Activated CD4-positive, alpha-beta T cell treated with anti-CD3 and anti-CD28 coated beads for 24 hours (primary cell): Measurements from ENCODE around the gene ADAMTSL4.
"Not testable (repeated sequence)": the region's sequence is repeated elsewhere in the genome, so short reads cannot be mapped to it uniquely, and the experiment has no call there.

Source experiments
- DNase-seq, 2 donors: peaks; one replicate each; pipeline ENCODE4 v3.0.0-alpha.2; 2020; ENCODE audit warnings: low read depth in 2 of 2

ADAMTSL4 gene

GRCh38 chr1:150567341-150567716 is 18.1 kb downstream of the ADAMTSL4 start:
- DNase-seq: no peak

- no peak for DNase-seq
Measured at GRCh38 chr1:150567717-150568593, 18.7 kb downstream of the ADAMTSL4 start.

- no peak for DNase-seq
Measured at GRCh38 chr1:150568594-150568966, 19.4 kb downstream of the ADAMTSL4 start.

- DNase-seq: no peak
Measured at GRCh38 chr1:150572918-150573647, 23.9 kb downstream of the ADAMTSL4 start.

GRCh38 chr1:150573648-150574071 is 24.5 kb downstream of the ADAMTSL4 start:
- DNase-seq: not testable (repeated sequence)

- DNase-seq: no peak
Measured at GRCh38 chr1:150574260-150575071, 25.3 kb downstream of the ADAMTSL4 start.

- no peak for DNase-seq
Measured at GRCh38 chr1:150575072-150575489, 25.9 kb downstream of the ADAMTSL4 start.

- DNase-seq: no peak
Measured at GRCh38 chr1:150575518-150576366, 26.5 kb downstream of the ADAMTSL4 start.

- no peak for DNase-seq
Measured at GRCh38 chr1:150576367-150576711, 27.1 kb downstream of the ADAMTSL4 start.

GRCh38 chr1:150576794-150577556 is 27.8 kb downstream of the ADAMTSL4 start:
- DNase-seq: no peak

- no peak for DNase-seq
Measured at GRCh38 chr1:150577557-150578271, 28.5 kb downstream of the ADAMTSL4 start.

GRCh38 chr1:150578272-150579109 is 29.3 kb downstream of the ADAMTSL4 start:
- DNase-seq: no peak

- DNase-seq: peak; percentile 74 to 79
Measured at GRCh38 chr1:150579110-150579944, 30.1 kb downstream of the ADAMTSL4 start, which contains the start of gene MCL1. Gene MCL1, minus strand, starts transcription at chr1:150579610. Its CDS starts 80 bp downstream, at chr1:150579530.

- DNase-seq: no peak
Measured at GRCh38 chr1:150579945-150580642, 30.9 kb downstream of the ADAMTSL4 start.

GRCh38 chr1:150580966-150581365 is 31.8 kb downstream of the ADAMTSL4 start:
- DNase-seq: not testable (repeated sequence)

GRCh38 chr1:150581437-150581836 is 32.2 kb downstream of the ADAMTSL4 start:
- DNase-seq: not testable (repeated sequence)

- not testable (repeated sequence) for DNase-seq
Measured at GRCh38 chr1:150581962-150582361, 32.8 kb downstream of the ADAMTSL4 start.
